Measurements from ENCODE around the gene ASPRV1.
A peak's percentile ranks its signal among the peaks of the same experiment; 100 is the strongest.

The ASPRV1 gene

GRCh38 chr2:69933254-69933828 is 28.1 kb downstream of the ASPRV1 start:
- no peak for DNase-seq

GRCh38 chr2:69932596-69932922 is 28.9 kb downstream of the ASPRV1 start:
- no peak for DNase-seq
- Histone ChIP-seq H3K36me3 (ENCODE audit: control insufficient read depth, insufficient read depth, low read length) (peaks cover 24% of the 10 kb centered on the region), H3K27ac (ENCODE audit: insufficient read depth, low read length, poor library complexity, severe bottlenecking) (no peak overlapping the region), H3K27me3 (replicated peaks; ENCODE audit: control insufficient read depth, insufficient read depth, low read length, poor library complexity, severe bottlenecking) (no peaks in the 10 kb centered on the region), H3K9me3 (ENCODE audit: control insufficient read depth, low read length) (no peaks in the 10 kb centered on the region), H3K4me1 (ENCODE audit: control insufficient read depth, insufficient read depth, low read length, poor library complexity, severe bottlenecking) (no peaks in the 10 kb centered on the region), H3K4me3 (ENCODE audit: insufficient read depth, low read depth, low read length, poor library complexity, severe bottlenecking) (no peak overlapping the region)

More at GRCh38 chr2:69933254-69933828, 28.1 kb downstream of the ASPRV1 start:
- Histone ChIP-seq H3K4me1 (ENCODE audit: control insufficient read depth, insufficient read depth, low read length, poor library complexity, severe bottlenecking) (no peaks in the 10 kb centered on the region), H3K4me3 (ENCODE audit: insufficient read depth, low read depth, low read length, poor library complexity, severe bottlenecking) (no peak overlapping the region), H3K27me3 (replicated peaks; ENCODE audit: control insufficient read depth, insufficient read depth, low read length, poor library complexity, severe bottlenecking) (no peaks in the 10 kb centered on the region), H3K9me3 (ENCODE audit: control insufficient read depth, low read length) (no peaks in the 10 kb centered on the region), H3K36me3 (ENCODE audit: control insufficient read depth, insufficient read depth, low read length) (peaks cover 32% of the 10 kb centered on the region), H3K27ac (ENCODE audit: insufficient read depth, low read length, poor library complexity, severe bottlenecking) (no peak overlapping the region)

GRCh38 chr2:69931832-69932595 is 29.4 kb downstream of the ASPRV1 start:
- H3K36me3 ChIP-seq (ENCODE audit: control insufficient read depth, insufficient read depth, low read length) = peaks cover 20% of the 10 kb centered on the region
- DNase-seq = no peak
- H3K27me3 ChIP-seq (replicated peaks; ENCODE audit: control insufficient read depth, insufficient read depth, low read length, poor library complexity, severe bottlenecking) = no peaks in the 10 kb centered on the region
- H3K4me1 ChIP-seq (ENCODE audit: control insufficient read depth, insufficient read depth, low read length, poor library complexity, severe bottlenecking) = no peaks in the 10 kb centered on the region
- H3K27ac ChIP-seq (ENCODE audit: insufficient read depth, low read length, poor library complexity, severe bottlenecking) = no peak overlapping the region
- H3K9me3 ChIP-seq (ENCODE audit: control insufficient read depth, low read length) = no peaks in the 10 kb centered on the region
- no peak overlapping the region for H3K4me3 ChIP-seq (ENCODE audit: insufficient read depth, low read depth, low read length, poor library complexity, severe bottlenecking)

GRCh38 chr2:69926849-69927515 is 34.4 kb downstream of the ASPRV1 start:
- Histone ChIP-seq H3K27me3 (replicated peaks; ENCODE audit: control insufficient read depth, insufficient read depth, low read length, poor library complexity, severe bottlenecking) (no peaks in the 10 kb centered on the region), H3K4me1 (ENCODE audit: control insufficient read depth, insufficient read depth, low read length, poor library complexity, severe bottlenecking) (no peaks in the 10 kb centered on the region), H3K36me3 (ENCODE audit: control insufficient read depth, insufficient read depth, low read length) (peaks cover 3% of the 10 kb centered on the region), H3K4me3 (ENCODE audit: insufficient read depth, low read depth, low read length, poor library complexity, severe bottlenecking) (no peak overlapping the region), H3K9me3 (ENCODE audit: control insufficient read depth, low read length) (no peaks in the 10 kb centered on the region), H3K27ac (ENCODE audit: insufficient read depth, low read length, poor library complexity, severe bottlenecking) (no peak overlapping the region)
- DNase-seq = no peak

GRCh38 chr2:69923116-69923515 is 38.3 kb downstream of the ASPRV1 start:
- Histone ChIP-seq H3K9me3 (ENCODE audit: control insufficient read depth, low read length) (no peaks in the 10 kb centered on the region), H3K4me1 (ENCODE audit: control insufficient read depth, insufficient read depth, low read length, poor library complexity, severe bottlenecking) (no peaks in the 10 kb centered on the region), H3K4me3 (ENCODE audit: insufficient read depth, low read depth, low read length, poor library complexity, severe bottlenecking) (no peak overlapping the region), H3K36me3 (ENCODE audit: control insufficient read depth, insufficient read depth, low read length) (peaks cover 16% of the 10 kb centered on the region), H3K27ac (ENCODE audit: insufficient read depth, low read length, poor library complexity, severe bottlenecking) (no peak overlapping the region), H3K27me3 (replicated peaks; ENCODE audit: control insufficient read depth, insufficient read depth, low read length, poor library complexity, severe bottlenecking) (no peaks in the 10 kb centered on the region)
- DNase-seq = no peak

- no peak overlapping the region for H3K4me3 ChIP-seq (ENCODE audit: insufficient read depth, low read depth, low read length, poor library complexity, severe bottlenecking)
- DNase-seq = no peak
- peaks cover 27% of the 10 kb centered on the region for H3K36me3 ChIP-seq (ENCODE audit: control insufficient read depth, insufficient read depth, low read length)
These were observed 43.0 kb downstream of the ASPRV1 start for GRCh38 chr2:69918401-69918800.

GRCh38 chr2:69917852-69918251 is 43.6 kb downstream of the ASPRV1 start:
- no peak for DNase-seq
- no peak overlapping the region for H3K27ac ChIP-seq (ENCODE audit: insufficient read depth, low read length, poor library complexity, severe bottlenecking)
- H3K27me3 ChIP-seq (replicated peaks; ENCODE audit: control insufficient read depth, insufficient read depth, low read length, poor library complexity, severe bottlenecking) = no peaks in the 10 kb centered on the region
- no peak overlapping the region for H3K4me3 ChIP-seq (ENCODE audit: insufficient read depth, low read depth, low read length, poor library complexity, severe bottlenecking)
- peaks cover 27% of the 10 kb centered on the region for H3K36me3 ChIP-seq (ENCODE audit: control insufficient read depth, insufficient read depth, low read length)
- H3K4me1 ChIP-seq (ENCODE audit: control insufficient read depth, insufficient read depth, low read length, poor library complexity, severe bottlenecking) = peaks cover 14% of the 10 kb centered on the region
- H3K9me3 ChIP-seq (ENCODE audit: control insufficient read depth, low read length) = no peaks in the 10 kb centered on the region

More at GRCh38 chr2:69918401-69918800, 43.0 kb downstream of the ASPRV1 start:
- Histone ChIP-seq H3K4me1 (ENCODE audit: control insufficient read depth, insufficient read depth, low read length, poor library complexity, severe bottlenecking) (peaks cover 14% of the 10 kb centered on the region), H3K27me3 (replicated peaks; ENCODE audit: control insufficient read depth, insufficient read depth, low read length, poor library complexity, severe bottlenecking) (no peaks in the 10 kb centered on the region), H3K9me3 (ENCODE audit: control insufficient read depth, low read length) (no peaks in the 10 kb centered on the region), H3K27ac (ENCODE audit: insufficient read depth, low read length, poor library complexity, severe bottlenecking) (no peak overlapping the region)

- H3K9me3 ChIP-seq (ENCODE audit: control insufficient read depth, low read length) = no peaks in the 10 kb centered on the region
- H3K27me3 ChIP-seq (replicated peaks; ENCODE audit: control insufficient read depth, insufficient read depth, low read length, poor library complexity, severe bottlenecking) = no peaks in the 10 kb centered on the region
- peaks cover 14% of the 10 kb centered on the region for H3K4me1 ChIP-seq (ENCODE audit: control insufficient read depth, insufficient read depth, low read length, poor library complexity, severe bottlenecking)
- peaks cover 18% of the 10 kb centered on the region for H3K36me3 ChIP-seq (ENCODE audit: control insufficient read depth, insufficient read depth, low read length)
- peak overlapping the region; percentile 98 for H3K4me3 ChIP-seq (ENCODE audit: insufficient read depth, low read depth, low read length, poor library complexity, severe bottlenecking)
- DNase-seq = no peak
- H3K27ac ChIP-seq (ENCODE audit: insufficient read depth, low read length, poor library complexity, severe bottlenecking) = no peak overlapping the region
These were observed 45.3 kb downstream of the ASPRV1 start for GRCh38 chr2:69916106-69916505.

GRCh38 chr2:69914950-69915945 is 46.2 kb downstream of the ASPRV1 start, which contains the start of gene MXD1:
Gene MXD1 (plus strand): TSS chr2:69915109. CDS start chr2:69915331, 222 bp downstream.
- Histone ChIP-seq H3K9me3 (ENCODE audit: control insufficient read depth, low read length) (no peaks in the 10 kb centered on the region), H3K27ac (ENCODE audit: insufficient read depth, low read length, poor library complexity, severe bottlenecking) (peak within 1 kb of the TSS; percentile 94), H3K36me3 (ENCODE audit: control insufficient read depth, insufficient read depth, low read length) (peaks cover 14% of the 10 kb centered on the region), H3K4me1 (ENCODE audit: control insufficient read depth, insufficient read depth, low read length, poor library complexity, severe bottlenecking) (peaks cover 14% of the 10 kb centered on the region), H3K4me3 (ENCODE audit: insufficient read depth, low read depth, low read length, poor library complexity, severe bottlenecking) (peak within 1 kb of the TSS; percentile 98), H3K27me3 (replicated peaks; ENCODE audit: control insufficient read depth, insufficient read depth, low read length, poor library complexity, severe bottlenecking) (no peaks in the 10 kb centered on the region)
- DNase-seq = no peak

All from effector memory CD4-positive, alpha-beta T cell (primary cell).